Left lung (tissue), 10 donors: Measurements from ENCODE around the gene CLIP1. TPM values are rescaled to one million over a fixed set of nuclear protein-coding genes. Genes with fewer than 3 reads are reported as not detected.
A peak's percentile ranks its signal among the peaks of the same experiment; 100 is the strongest.

Experiments used
- ATAC-seq: fragments of 200-7000 bp; cut with Tn5 transposase; one replicate; pipeline ENCODE4 v1.9.1; 2020; ENCODE audit warnings: moderate library complexity
- DNase-seq, 4 donors: peaks; one replicate each; pipeline ENCODE4 v3.0.0-alpha.2; 2013 to 2020
- H3K27ac ChIP-seq, 2 donors: fragments of 200-600 bp; sonication (generic) in 1 of 2; one replicate each; pipeline versions ENCODE4 v1.5.0 to v1.8.0; 2020 to 2021
- H3K27me3 ChIP-seq, 2 donors: fragments of 200-600 bp; sonication (generic) in 1 of 2; one replicate each; pipeline versions ENCODE4 v1.5.0 to v1.8.0; 2020 to 2021
- H3K36me3 ChIP-seq, 2 donors: fragments of 200-600 bp; sonication (generic) in 1 of 2; one replicate each; pipeline versions ENCODE4 v1.5.0 to v1.8.0; 2020 to 2021
- H3K4me1 ChIP-seq, 2 donors: fragments of 200-600 bp; one replicate each; pipeline ENCODE4 v1.8.0; 2021
- H3K4me3 ChIP-seq, 2 donors: fragments of 200-600 bp; sonication (generic) in 1 of 2; one replicate each; pipeline versions ENCODE4 v1.5.0 to v1.8.0; 2020 to 2021; ENCODE audit warnings: mild to moderate bottlenecking in 1 of 2
- H3K9me3 ChIP-seq, 2 donors: fragments of 200-600 bp; sonication (generic) in 1 of 2; one replicate each; pipeline versions ENCODE4 v1.5.0 to v1.8.0; 2020 to 2021
- CTCF ChIP-seq, 2 donors: fragments of 200-600 bp; sonication (generic) in 1 of 2; IDR thresholded peaks; one replicate each; pipeline versions ENCODE4 v1.5.0 to v1.8.0; 2021; ENCODE audit warnings: antibody characterized with exemption in 2 of 2
- intact Hi-C, 2 donors: fragments of 100-400 bp; cut with DNase I; formaldehyde crosslinking; loops; one replicate each; pipeline versions ENCODE4 v1.11.2 to v1.14.2; 2022
- polyA plus RNA-seq, 6 donors: library from polyadenylated mRNA; unstranded; fragments of 120-200 nt; gene quantifications; one replicate each; pipeline ENCODE4 v1.2.1, GENCODE V29; 2013; ENCODE audit not compliant: insufficient read length in 6 of 6
- total RNA-seq, 2 donors: library from RNA; stranded (reverse); fragmentation: NEBNext Ultra II Directional; extraction: Animal tissue kit (Norgen Biotek cat#: 25700); gene quantifications; one replicate each; pipeline ENCODE4 v1.2.1, GENCODE V29; 2021
- donor health status: DM: no; HTN: yes; CAD: no.
- donor health status: DM: no; HTN: no; CAD: no.

Gene CLIP1
- total and polyA plus RNA-seq, 8 donors, result 31.2 to 104 (median 33.4) TPM

- H3K9me3 ChIP-seq, result no peaks in the 10 kb centered on the region
- peak in 2 of 4 donors; percentile 23 to 40 for DNase-seq
- ATAC-seq, result peak; percentile 93
Measured at GRCh38 chr12:122356192-122356635, 66.3 kb downstream of the CLIP1 start.

GRCh38 chr12:122355706-122356105 lies 66.8 kb downstream of the CLIP1 start:
- no peaks in the 10 kb centered on the region for H3K9me3 ChIP-seq
- no peak for TF ChIP-seq CTCF (IDR thresholded peaks at IDR 0.05)
- no peaks in the 10 kb centered on the region for H3K4me1 ChIP-seq
- ATAC-seq, result no peak
- no peak for DNase-seq
- peaks cover 0 to 84% of the 10 kb centered on the region in 2 donors for H3K36me3 ChIP-seq
- H3K27ac ChIP-seq, result no peak overlapping the region
- no peaks in the 10 kb centered on the region for H3K27me3 ChIP-seq
- intact Hi-C loops, result no loop called here
- H3K4me3 ChIP-seq, result no peak overlapping the region

More at GRCh38 chr12:122356192-122356635, 66.3 kb downstream of the CLIP1 start:
- no peaks in the 10 kb centered on the region for H3K27me3 ChIP-seq
- no peak overlapping the region for H3K27ac ChIP-seq
- H3K36me3 ChIP-seq, result peaks cover 0 to 84% of the 10 kb centered on the region in 2 donors
- peak; percentile 62 to 73 for TF ChIP-seq CTCF (IDR thresholded peaks at IDR 0.05)
- no peaks in the 10 kb centered on the region for H3K4me1 ChIP-seq
- intact Hi-C loops, result no loop called here
- no peak overlapping the region for H3K4me3 ChIP-seq

GRCh38 chr12:122354958-122355641 lies 67.4 kb downstream of the CLIP1 start:
- H3K4me3 ChIP-seq, result no peak overlapping the region
- no peak for TF ChIP-seq CTCF (IDR thresholded peaks at IDR 0.05)
- H3K4me1 ChIP-seq, result no peaks in the 10 kb centered on the region
- no peak overlapping the region for H3K27ac ChIP-seq
- no peak for DNase-seq
- no peaks in the 10 kb centered on the region for H3K9me3 ChIP-seq
- peaks cover 0 to 84% of the 10 kb centered on the region in 2 donors for H3K36me3 ChIP-seq
- intact Hi-C loops, result no loop called here
- no peak for ATAC-seq
- no peaks in the 10 kb centered on the region for H3K27me3 ChIP-seq

- TF ChIP-seq CTCF (IDR thresholded peaks at IDR 0.05), result no peak
- no peaks in the 10 kb centered on the region for H3K9me3 ChIP-seq
- ATAC-seq (no peak), DNase-seq (no peak)
- intact Hi-C loops, result no loop called here
- no peaks in the 10 kb centered on the region for H3K27me3 ChIP-seq
- H3K27ac ChIP-seq, result no peak overlapping the region
- H3K4me1 ChIP-seq, result no peaks in the 10 kb centered on the region
- no peak overlapping the region for H3K4me3 ChIP-seq
- H3K36me3 ChIP-seq, result peaks cover 0 to 85% of the 10 kb centered on the region in 2 donors
Measured at GRCh38 chr12:122352394-122352793, 70.1 kb downstream of the CLIP1 start.

GRCh38 chr12:122350141-122350848 lies 72.2 kb downstream of the CLIP1 start:
- intact Hi-C loops, result no loop called here
- no peak overlapping the region for H3K27ac ChIP-seq
- H3K36me3 ChIP-seq, result peaks cover 0 to 91% of the 10 kb centered on the region in 2 donors
- no peaks in the 10 kb centered on the region for H3K4me1 ChIP-seq
- TF ChIP-seq CTCF (IDR thresholded peaks at IDR 0.05), result no peak
- no peak overlapping the region for H3K4me3 ChIP-seq
- peak; percentile 64 for ATAC-seq
- no peaks in the 10 kb centered on the region for H3K27me3 ChIP-seq
- DNase-seq, result peak in 2 of 4 donors; percentile 10 to 49
- no peaks in the 10 kb centered on the region for H3K9me3 ChIP-seq
